ENCODE results near the gene GNA12. TPM values are rescaled to one million over a fixed set of nuclear protein-coding genes. Genes with fewer than 3 reads are reported as not detected.
"Not testable (repeated sequence)": the region's sequence is repeated elsewhere in the genome, so short reads cannot be mapped to it uniquely, and the experiment has no call there.

Gene GNA12
- total RNA-seq, 4 donors from 2014 or later: 7.6 to 8.4 (median 8.1) TPM

DNA sequence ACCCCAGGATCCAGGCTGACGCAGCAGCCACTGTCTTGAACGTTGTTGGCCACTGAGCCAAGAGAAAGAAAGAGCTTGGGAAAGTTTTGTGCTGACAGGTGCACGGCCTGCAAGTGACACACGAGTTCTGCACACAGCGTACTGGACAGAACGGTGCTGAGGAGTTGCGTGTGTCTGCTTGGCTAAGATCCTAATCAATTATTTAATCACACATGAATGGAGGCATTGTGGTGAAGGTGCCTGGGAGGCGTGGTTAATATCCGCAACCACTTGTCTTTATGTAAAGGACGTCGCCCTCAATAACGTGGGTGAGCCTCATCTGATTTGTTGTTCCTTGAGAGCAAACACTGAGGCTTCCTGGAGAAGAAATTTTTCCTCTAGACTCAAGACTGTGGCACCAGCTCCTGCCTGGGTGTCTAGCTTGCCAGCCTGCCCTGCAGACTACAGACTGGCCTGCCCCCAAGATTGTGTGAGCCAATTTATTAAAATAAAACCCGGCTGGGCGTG is 16.6 kb upstream of the GNA12 start:
- in situ Hi-C loops (cut with MboI; ENCODE audit: low sequenced_read_pairs in 4 of 4): no loop called here
- Histone ChIP-seq H3K4me1 (peaks cover 11 to 23% of the 10 kb centered on the region in 2 donors), H3K27me3 (no peaks in the 10 kb centered on the region), H3K4me3 (no peak overlapping the region), H3K36me3 (no peaks in the 10 kb centered on the region), H3K9me3 (no peaks in the 10 kb centered on the region), H3K27ac (peak overlapping the region; percentile 44 to 85 (median 59))
- TF ChIP-seq POLR2A (IDR thresholded peaks at IDR 0.05): no peak
- TF ChIP-seq, protein P1, sequence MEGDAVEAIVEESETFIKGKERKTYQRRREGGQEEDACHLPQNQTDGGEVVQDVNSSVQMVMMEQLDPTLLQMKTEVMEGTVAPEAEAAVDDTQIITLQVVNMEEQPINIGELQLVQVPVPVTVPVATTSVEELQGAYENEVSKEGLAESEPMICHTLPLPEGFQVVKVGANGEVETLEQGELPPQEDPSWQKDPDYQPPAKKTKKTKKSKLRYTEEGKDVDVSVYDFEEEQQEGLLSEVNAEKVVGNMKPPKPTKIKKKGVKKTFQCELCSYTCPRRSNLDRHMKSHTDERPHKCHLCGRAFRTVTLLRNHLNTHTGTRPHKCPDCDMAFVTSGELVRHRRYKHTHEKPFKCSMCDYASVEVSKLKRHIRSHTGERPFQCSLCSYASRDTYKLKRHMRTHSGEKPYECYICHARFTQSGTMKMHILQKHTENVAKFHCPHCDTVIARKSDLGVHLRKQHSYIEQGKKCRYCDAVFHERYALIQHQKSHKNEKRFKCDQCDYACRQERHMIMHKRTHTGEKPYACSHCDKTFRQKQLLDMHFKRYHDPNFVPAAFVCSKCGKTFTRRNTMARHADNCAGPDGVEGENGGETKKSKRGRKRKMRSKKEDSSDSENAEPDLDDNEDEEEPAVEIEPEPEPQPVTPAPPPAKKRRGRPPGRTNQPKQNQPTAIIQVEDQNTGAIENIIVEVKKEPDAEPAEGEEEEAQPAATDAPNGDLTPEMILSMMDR (IDR thresholded peaks at IDR 0.05 in 4 of 5, conservative IDR thresholded peaks at IDR 0.05 in 1 of 5): no peak
- intact Hi-C loops (cut with DNase I; ENCODE audit: low total_unique reads): loop anchor here (10.0 kb wide), 2 partner anchors 294 to 1034 kb away; no protein-coding TSS in a partner anchor
- peak; percentile 78 to 84 for ATAC-seq
- peak; percentile 63 to 68 for DNase-seq

DNA sequence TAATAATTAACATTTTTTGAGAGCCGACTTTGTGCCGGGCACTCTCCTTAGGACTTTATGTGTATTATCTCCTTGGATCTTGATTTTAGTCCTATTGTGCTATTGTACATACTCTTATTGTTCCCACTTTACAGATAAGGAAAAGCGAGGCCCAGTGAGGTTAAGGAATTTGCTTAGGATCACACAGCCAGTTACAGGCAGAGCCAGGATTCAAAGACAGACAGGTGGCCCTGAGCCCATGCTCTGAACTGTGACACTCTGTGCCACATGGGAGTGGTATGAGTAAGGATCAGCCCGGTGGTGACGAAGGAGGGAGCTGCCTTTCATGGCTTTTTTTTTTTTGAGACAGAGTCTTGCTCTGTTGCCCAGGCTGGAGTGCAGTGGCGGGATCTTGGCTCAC is 15.8 kb upstream of the GNA12 start:
- Histone ChIP-seq H3K36me3 (no peaks in the 10 kb centered on the region), H3K4me1 (peaks cover 9 to 23% of the 10 kb centered on the region in 2 donors), H3K27me3 (no peaks in the 10 kb centered on the region), H3K4me3 (no peak overlapping the region), H3K9me3 (no peaks in the 10 kb centered on the region), H3K27ac (peak overlapping the region; percentile 44 to 85 (median 59))
- no peak for TF ChIP-seq POLR2A (IDR thresholded peaks at IDR 0.05)
- TF ChIP-seq, protein P1 (IDR thresholded peaks at IDR 0.05 in 4 of 5, conservative IDR thresholded peaks at IDR 0.05 in 1 of 5): no peak
- ATAC-seq: peak in 1 of 2 donors; percentile 35
- DNase-seq: peak in 1 of 2 donors; percentile 30
- in situ Hi-C loops (cut with MboI; ENCODE audit: low sequenced_read_pairs in 4 of 4) (no loop called here), intact Hi-C loops (cut with DNase I; ENCODE audit: low total_unique reads) (loop anchor here (10.0 kb wide), 2 partner anchors 295 to 1035 kb away; no protein-coding TSS in a partner anchor)

DNA sequence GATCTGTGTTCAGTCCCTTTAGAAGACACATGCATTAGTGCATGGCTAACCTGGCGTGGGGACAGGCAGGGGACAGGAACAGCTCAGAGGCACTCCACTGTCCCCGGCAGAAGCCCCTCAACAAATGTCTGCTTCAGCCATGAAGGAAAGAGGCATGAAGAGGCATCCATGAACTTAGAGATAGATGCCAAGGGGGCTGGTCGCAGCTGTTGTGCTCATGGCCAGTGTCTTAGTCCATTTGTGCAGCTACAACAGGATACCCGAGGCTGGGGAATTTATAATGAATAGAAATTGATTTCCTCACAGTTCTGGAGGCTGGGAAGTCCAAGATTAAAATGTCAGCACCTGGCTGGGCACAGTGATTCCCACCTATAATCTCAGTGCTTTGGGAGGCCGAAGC is 14.5 kb upstream of the GNA12 start:
- intact Hi-C loops (cut with DNase I; ENCODE audit: low total_unique reads): no loop called here
- Histone ChIP-seq H3K9me3 (no peaks in the 10 kb centered on the region), H3K4me3 (no peak overlapping the region), H3K36me3 (no peaks in the 10 kb centered on the region), H3K27ac (no peak overlapping the region), H3K4me1 (peaks cover 7 to 13% of the 10 kb centered on the region in 2 donors), H3K27me3 (no peaks in the 10 kb centered on the region)
- TF ChIP-seq POLR2A (IDR thresholded peaks at IDR 0.05): no peak
- ATAC-seq: no peak
- in situ Hi-C loops (cut with MboI; ENCODE audit: low sequenced_read_pairs in 4 of 4): no loop called here
- DNase-seq: no peak

DNA sequence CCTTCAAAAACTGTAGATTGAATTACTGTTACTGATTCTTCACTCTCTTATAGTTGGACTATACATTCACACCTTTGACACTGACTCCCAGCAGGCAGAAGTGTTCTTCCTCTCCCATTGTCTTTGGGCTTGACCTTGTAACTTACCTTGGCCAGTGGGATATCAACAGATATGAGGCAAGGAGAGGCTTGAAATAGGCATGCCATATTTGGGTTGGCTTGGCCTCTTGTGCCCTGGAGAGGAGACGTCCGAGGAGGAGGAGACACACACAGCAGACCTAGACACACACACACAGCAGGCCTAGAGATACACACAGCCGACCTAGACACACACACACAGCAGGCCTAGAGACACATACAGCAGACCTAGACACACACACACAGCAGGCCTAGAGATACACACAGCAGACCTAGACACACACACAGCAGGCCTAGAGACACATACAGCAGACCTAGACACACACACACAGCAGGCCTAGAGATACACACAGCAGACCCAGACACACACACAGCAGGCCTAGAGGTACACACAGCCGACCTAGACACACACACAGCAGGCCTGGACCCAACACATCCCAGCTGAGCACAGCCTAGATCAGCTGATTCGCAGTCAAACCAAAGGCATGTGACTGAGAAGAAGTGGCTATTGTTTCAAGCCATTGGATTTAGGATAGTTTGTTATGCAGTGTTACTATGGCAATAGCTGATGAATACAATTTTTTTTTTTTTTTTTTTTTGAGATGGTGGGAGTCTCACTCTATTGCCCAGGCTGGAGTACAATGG is 12.5 kb upstream of the GNA12 start:
- intact Hi-C loops (cut with DNase I; ENCODE audit: low total_unique reads): no loop called here
- H3K27me3 ChIP-seq: no peaks in the 10 kb centered on the region
- no peak overlapping the region for H3K4me3 ChIP-seq
- no peak overlapping the region for H3K27ac ChIP-seq
- DNase-seq (peak in 1 of 2 donors; percentile 43), ATAC-seq (peak; percentile 30 to 63)
- H3K4me1 ChIP-seq: peaks cover 0 to 4% of the 10 kb centered on the region in 2 donors
- no peaks in the 10 kb centered on the region for H3K36me3 ChIP-seq
- in situ Hi-C loops (cut with MboI; ENCODE audit: low sequenced_read_pairs in 4 of 4): no loop called here
- no peaks in the 10 kb centered on the region for H3K9me3 ChIP-seq
- TF ChIP-seq, protein P1 (IDR thresholded peaks at IDR 0.05 in 4 of 5, conservative IDR thresholded peaks at IDR 0.05 in 1 of 5): no peak
- TF ChIP-seq POLR2A (IDR thresholded peaks at IDR 0.05): no peak

DNA sequence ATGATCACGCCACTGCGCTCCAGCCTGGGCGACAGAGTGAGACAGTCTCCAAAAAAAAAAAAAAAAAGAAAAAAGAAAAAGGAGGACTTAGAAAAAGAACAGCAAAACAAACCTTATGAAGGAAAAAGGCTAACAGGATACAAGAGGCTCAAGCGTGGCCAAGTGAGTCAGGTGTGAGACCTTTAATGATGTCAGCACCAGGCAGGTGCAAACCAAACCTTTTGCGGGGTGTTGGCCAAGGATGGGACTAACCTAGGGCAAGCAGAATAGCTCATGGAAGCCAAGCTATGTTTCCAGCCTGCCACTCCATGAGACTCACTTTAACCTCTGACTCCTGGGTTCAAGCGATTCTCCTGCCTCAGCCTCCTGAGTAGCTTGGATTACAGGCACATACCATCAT is 11.3 kb upstream of the GNA12 start:
- in situ Hi-C loops (cut with MboI; ENCODE audit: low sequenced_read_pairs in 4 of 4) (no loop called here), intact Hi-C loops (cut with DNase I; ENCODE audit: low total_unique reads) (no loop called here)
- DNase-seq (no peak), ATAC-seq (no peak)
- no peak overlapping the region for H3K4me3 ChIP-seq
- H3K27me3 ChIP-seq: no peaks in the 10 kb centered on the region
- H3K9me3 ChIP-seq: no peaks in the 10 kb centered on the region
- no peak for TF ChIP-seq POLR2A (IDR thresholded peaks at IDR 0.05)
- TF ChIP-seq, protein P1 (IDR thresholded peaks at IDR 0.05 in 4 of 5, conservative IDR thresholded peaks at IDR 0.05 in 1 of 5): no peak
- H3K27ac ChIP-seq: no peak overlapping the region
- peaks cover 0 to 4% of the 10 kb centered on the region in 2 donors for H3K4me1 ChIP-seq
- no peaks in the 10 kb centered on the region for H3K36me3 ChIP-seq

DNA sequence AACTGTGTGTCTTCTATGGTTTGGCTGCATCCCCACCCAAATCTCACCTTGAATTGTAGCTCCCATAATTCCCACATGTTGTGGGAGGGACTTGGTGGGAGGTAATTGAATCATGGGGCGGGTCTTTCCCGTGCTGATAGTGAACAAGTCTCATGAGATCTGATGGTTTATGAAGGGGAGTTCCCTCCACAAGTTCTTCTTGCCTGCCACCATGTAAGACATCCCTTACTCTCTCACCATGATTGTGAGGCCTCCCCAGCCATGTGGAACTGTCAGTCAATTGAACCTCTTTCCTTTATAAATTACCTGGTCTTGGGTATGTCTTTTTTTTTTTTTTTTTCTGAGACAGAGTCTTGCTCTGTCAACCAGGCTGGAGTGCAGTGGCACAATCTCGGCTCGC is 9.4 kb upstream of the GNA12 start:
- H3K27ac ChIP-seq: peak overlapping the region in 3 of 4 donors; percentile 30 to 59 (median 52)
- ATAC-seq; in situ Hi-C loops (cut with MboI; ENCODE audit: low sequenced_read_pairs in 4 of 4): not testable (repeated sequence)

More for the DNA sequence above, 9.4 kb upstream of the GNA12 start:
- H3K4me3 ChIP-seq; intact Hi-C loops (cut with DNase I; ENCODE audit: low total_unique reads); H3K9me3 ChIP-seq; DNase-seq; H3K4me1 ChIP-seq; H3K27me3 ChIP-seq; H3K36me3 ChIP-seq: not testable (repeated sequence)
